Neutrophil (primary cell): ENCODE data around the gene TMEM239.
"Not testable (repeated sequence)": the region's sequence is repeated elsewhere in the genome, so short reads cannot be mapped to it uniquely, and the experiment has no call there.

Experiments used
- H3K27ac ChIP-seq: fragments of 200-600 bp; sonication (generic); 2 replicates; pipeline ENCODE4 v1.5.1; 2016; ENCODE audit warnings: mild to moderate bottlenecking, moderate library complexity
- H3K27me3 ChIP-seq: fragments of 200-600 bp; sonication (generic); 2 replicates; pipeline ENCODE4 v1.6.0; 2016; ENCODE audit warnings: mild to moderate bottlenecking
- H3K36me3 ChIP-seq: fragments of 200-600 bp; sonication (generic); 2 replicates; pipeline ENCODE4 v1.5.1; 2017
- H3K4me1 ChIP-seq, 2 experiments: fragments of 200-600 bp in 1 of 2; sonication (generic) in 1 of 2; 1 replicate in 1 of 2; 2 replicates in 1 of 2; pipeline versions ENCODE4 v1.5.1 to v1.6.1; 2013 to 2016; ENCODE audit warnings: low read depth in 1 of 2, low read length in 1 of 2, mild to moderate bottlenecking in 1 of 2, moderate library complexity in 1 of 2; ENCODE audit not compliant: control insufficient read depth in 1 of 2, insufficient read depth in 1 of 2
- H3K4me3 ChIP-seq, 2 experiments: fragments of 200-600 bp in 1 of 2; sonication (generic) in 1 of 2; 1 replicate in 1 of 2; 2 replicates in 1 of 2; pipeline ENCODE4 v1.5.1; 2013 to 2016; ENCODE audit warnings: low read depth in 1 of 2, low read length in 1 of 2, mild to moderate bottlenecking in 1 of 2, moderate library complexity in 1 of 2
- H3K9me3 ChIP-seq: fragments of 200-600 bp; sonication (generic); 2 replicates; pipeline ENCODE4 v1.5.1; 2016
- CTCF ChIP-seq: fragments of 200-600 bp; sonication (generic); IDR thresholded peaks from 2 replicates; pipeline ENCODE4 v1.5.1; 2016; ENCODE audit warnings: antibody characterized with exemption

The TMEM239 gene

GRCh38 chr20:2816030-2816582 lies at the start of gene TMEM239:
Gene TMEM239 (plus strand): TSS chr20:2816364. CDS start chr20:2816555, 191 bp downstream.
- Histone ChIP-seq H3K27ac (no peak within 1 kb of the TSS), H3K36me3 (no peaks in the 10 kb centered on the region), H3K27me3 (peaks cover 47% of the 10 kb centered on the region), H3K4me1 (no peaks in the 10 kb centered on the region), H3K9me3 (no peaks in the 10 kb centered on the region), H3K4me3 (no peak within 1 kb of the TSS)
- no peak for TF ChIP-seq CTCF

GRCh38 chr20:2767768-2768631 lies 48.2 kb upstream of the TMEM239 start:
- TF ChIP-seq CTCF = no peak
- H3K4me1 ChIP-seq = no peaks in the 10 kb centered on the region
- H3K36me3 ChIP-seq = no peaks in the 10 kb centered on the region
- no peak overlapping the region for H3K4me3 ChIP-seq
- peaks cover 44% of the 10 kb centered on the region for H3K27me3 ChIP-seq
- no peaks in the 10 kb centered on the region for H3K9me3 ChIP-seq
- H3K27ac ChIP-seq = no peak overlapping the region

- H3K27ac ChIP-seq = no peak overlapping the region
- no peaks in the 10 kb centered on the region for H3K36me3 ChIP-seq
- TF ChIP-seq CTCF = no peak
- H3K4me3 ChIP-seq = no peak overlapping the region
- H3K9me3 ChIP-seq = no peaks in the 10 kb centered on the region
- H3K27me3 ChIP-seq = peaks cover 38% of the 10 kb centered on the region
- H3K4me1 ChIP-seq = no peaks in the 10 kb centered on the region
Observed at GRCh38 chr20:2768632-2769015, 47.5 kb upstream of the TMEM239 start.

GRCh38 chr20:2770091-2770490 lies 46.1 kb upstream of the TMEM239 start:
- not testable (repeated sequence) for H3K27ac ChIP-seq, H3K4me1 ChIP-seq, H3K36me3 ChIP-seq, H3K4me3 ChIP-seq, H3K9me3 ChIP-seq
- peaks cover 32% of the 10 kb centered on the region for H3K27me3 ChIP-seq

- no peaks in the 10 kb centered on the region for H3K36me3 ChIP-seq
- no peak overlapping the region for H3K27ac ChIP-seq
- no peaks in the 10 kb centered on the region for H3K9me3 ChIP-seq
- no peaks in the 10 kb centered on the region for H3K4me1 ChIP-seq
- peaks cover 32% of the 10 kb centered on the region for H3K27me3 ChIP-seq
- H3K4me3 ChIP-seq = no peak overlapping the region
- TF ChIP-seq CTCF = no peak
Observed at GRCh38 chr20:2771631-2772080, 44.5 kb upstream of the TMEM239 start.

- H3K27ac ChIP-seq = no peak overlapping the region
- TF ChIP-seq CTCF = no peak
- no peaks in the 10 kb centered on the region for H3K4me1 ChIP-seq
- no peak overlapping the region for H3K4me3 ChIP-seq
- H3K36me3 ChIP-seq = no peaks in the 10 kb centered on the region
- peaks cover 23% of the 10 kb centered on the region for H3K27me3 ChIP-seq
- no peaks in the 10 kb centered on the region for H3K9me3 ChIP-seq
Observed at GRCh38 chr20:2773812-2774211, 42.4 kb upstream of the TMEM239 start.
